K562 (cell line): ENCODE data around the gene HDAC1. TPM values are rescaled to one million over a fixed set of nuclear protein-coding genes. Genes with fewer than 3 reads are reported as not detected.

Experiments
- ATAC-seq: fragments of 200-7000 bp; cut with Tn5 transposase; 3 replicates; pipeline ENCODE4 v1.9.1; 2020; ENCODE audit warnings: moderate library complexity
- BruUV-seq: library from RNA; stranded (reverse); fragments of 400-500 nt; replicated peaks from 2 replicates; lab custom pipeline; 2021; lab: Mats Ljungman, UMichigan
- CTCF ChIA-PET: fragments of 300-600 bp; formaldehyde crosslinking; extraction: SDS; loops from one replicate; lab custom pipeline; 2021; ENCODE audit warnings: low intra/inter-chr PET ratio; lab: Yijun Ruan, JAX
- POLR2A ChIA-PET: fragments of 300-600, 350-650 bp; sonication (Branson Sonifier 250); formaldehyde crosslinking; extraction: SDS; loops from one replicate; lab custom pipeline; 2021; ENCODE audit warnings: antibody characterized with exemption, inconsistent platforms; lab: Yijun Ruan, JAX
- DNase-seq, 4 experiments: peaks; one replicate each; pipeline versions ENCODE4 v3.0.0 to v3.0.0-alpha.2; 2011 to 2018; ENCODE audit warnings: low spot score in 3 of 4, mixed read lengths in 3 of 4; ENCODE audit errors: extremely low read depth in 1 of 4
- FAIRE-seq: peaks from 2 replicates; lab custom pipeline; 2011; peaks lifted over from hg19 to GRCh38; lab: Jason Lieb, UNC
- H2AFZ ChIP-seq: 2 replicates; pipeline ENCODE4 v1.6.0; 2011; ENCODE audit warnings: low read depth, low read length, control low read depth, inconsistent platforms
- H3K27ac ChIP-seq: fragments of 200-600 bp; 3 replicates; pipeline ENCODE4 v1.8.0; 2011; ENCODE audit warnings: low read depth, mild to moderate bottlenecking, control low read depth, inconsistent platforms, low read length, moderate library complexity, mixed read lengths; ENCODE audit errors: extremely low read depth
- H3K27me3 ChIP-seq, 2 experiments: fragments of 300-600 bp in 1 of 2; 2 replicates in 1 of 2; 3 replicates in 1 of 2; pipeline versions ENCODE4 v1.6.0 to v1.8.0; 2011; ENCODE audit warnings: inconsistent platforms in 2 of 2, low read length in 2 of 2, mild to moderate bottlenecking in 1 of 2, mixed read lengths in 1 of 2, moderate library complexity in 1 of 2; ENCODE audit not compliant: control insufficient read depth in 2 of 2, insufficient read depth in 2 of 2
- H3K36me3 ChIP-seq: fragments of 300-600 bp; 3 replicates; pipeline ENCODE4 v1.8.0; 2011; ENCODE audit warnings: mild to moderate bottlenecking, low read length, inconsistent platforms; ENCODE audit not compliant: control insufficient read depth, insufficient read depth
- H3K4me1 ChIP-seq, 2 experiments: fragments of 200-600 bp in 1 of 2; replicated peaks in 1 of 2; 2 replicates in 1 of 2; 3 replicates in 1 of 2; pipeline versions ENCODE4 v1.5.1 to v1.8.0; 2011; ENCODE audit warnings: inconsistent platforms in 2 of 2, low read length in 2 of 2, mild to moderate bottlenecking in 1 of 2, mixed read lengths in 1 of 2, moderate library complexity in 1 of 2; ENCODE audit not compliant: control insufficient read depth in 2 of 2, insufficient read depth in 2 of 2
- H3K4me2 ChIP-seq: 2 replicates; pipeline ENCODE4 v1.6.1; 2011; ENCODE audit warnings: low read length, control low read depth, inconsistent platforms, mixed read lengths; ENCODE audit not compliant: insufficient read depth
- H3K4me3 ChIP-seq: fragments of 200-600 bp; sonication (generic), shearing (Covaris generic); 2 replicates; pipeline ENCODE4 v1.5.1; 2016; ENCODE audit warnings: control low read depth, inconsistent platforms
- H3K79me2 ChIP-seq: fragments of 200-600 bp; 3 replicates; pipeline ENCODE4 v1.8.0; 2011; ENCODE audit warnings: low read length, inconsistent platforms; ENCODE audit not compliant: control insufficient read depth, insufficient read depth
- H3K9ac ChIP-seq, 2 experiments: 2 replicates each; pipeline versions ENCODE4 v1.6.0 to v1.6.1; 2011; ENCODE audit warnings: low read depth in 2 of 2, low read length in 2 of 2, control low read depth in 1 of 2, inconsistent platforms in 1 of 2, mild to moderate bottlenecking in 1 of 2, mixed read lengths in 1 of 2; ENCODE audit not compliant: insufficient read depth in 1 of 2
- H3K9me1 ChIP-seq: one replicate; pipeline ENCODE4 v1.6.0; 2011; ENCODE audit warnings: inconsistent platforms, mild to moderate bottlenecking, low read length, moderate library complexity; ENCODE audit not compliant: control insufficient read depth, insufficient read depth
- H3K9me3 ChIP-seq: replicated peaks from 2 replicates; pipeline ENCODE4 v1.5.1; 2011; ENCODE audit warnings: low read depth, low read length, inconsistent platforms; ENCODE audit not compliant: control insufficient read depth, insufficient read depth
- H4K20me1 ChIP-seq: replicated peaks from 2 replicates; pipeline ENCODE4 v1.6.1; 2011; ENCODE audit warnings: low read length, inconsistent platforms, mixed read lengths; ENCODE audit not compliant: control insufficient read depth, insufficient read depth
- ARID2 ChIP-seq: fragments of 450-650 bp; IDR thresholded peaks from 2 replicates; pipeline ENCODE4 v1.6.1; 2017; ENCODE audit warnings: antibody characterized with exemption, mild to moderate bottlenecking
- E2F3 ChIP-seq: fragments of 250-450 bp; sonication (Bioruptor Pico); IDR thresholded peaks from 2 replicates; pipeline ENCODE4 v1.4.0; 2020; ENCODE audit warnings: mild to moderate bottlenecking
- JUN ChIP-seq, 2 experiments: sonication (generic) in 1 of 2; formaldehyde crosslinking in 1 of 2; IDR thresholded peaks; 2 replicates each; pipeline versions ENCODE4 v1.6.1 to v1.8.0; 2012 to 2022; ENCODE audit warnings: borderline replicate concordance in 2 of 2, mild to moderate bottlenecking in 2 of 2, improper control_type of control experiment in 1 of 2, low read depth in 1 of 2, low read length in 1 of 2, missing genetic modification reagents in 1 of 2
- POLR2AphosphoS2 ChIP-seq: IDR thresholded peaks from 2 replicates; pipeline ENCODE4 v1.6.1; 2012; ENCODE audit warnings: low read length, improper control_type of control experiment
- SMARCB1 ChIP-seq: IDR thresholded peaks from 2 replicates; pipeline ENCODE4 v1.6.1; 2011; ENCODE audit warnings: improper control_type of control experiment, low read depth; ENCODE audit not compliant: insufficient read length
- SMARCE1 ChIP-seq: fragments of 450-650 bp; IDR thresholded peaks from 2 replicates; pipeline ENCODE4 v1.7.1; 2016; ENCODE audit warnings: mild to moderate bottlenecking
- WGBS: fragments of 100-300 bp; shearing (Covaris generic); methylation state at CpG from one replicate; pipeline ENCODE4 v1.1.6; 2016; ENCODE audit warnings: low coverage, mixed read lengths; ENCODE audit not compliant: insufficient coverage; ENCODE audit errors: missing lambda C conversion rate; 5-methylcytosine and 5-hydroxymethylcytosine counted together
- in situ Hi-C: fragments of 300-500 bp; cut with MboI; formaldehyde crosslinking; loops from 4 replicates; pipeline ENCODE4 v1.15.0; 2018; ENCODE audit warnings: inconsistent platforms, mixed read lengths
- intact Hi-C: fragments of 100-400 bp; cut with micrococcal nuclease; formaldehyde crosslinking; loops from 2 replicates; pipeline ENCODE4 v1.14.2; 2022
- polyA plus RNA-seq, 8 experiments: library from polyadenylated mRNA; depleted of rRNA in 4 of 8; stranded (reverse) in 5 of 8; unstranded in 3 of 8; fragments of >200 nt; fragmentation: Nextera tagmentation in 2 of 8; fragmentation: Illumina TruSeq in 1 of 8; extraction: Ambion mirVana in 2 of 8; extraction: Trizol in 1 of 8; gene quantifications; 2 replicates each; pipeline versions ENCODE4 v1.2.1 to v1.2.3, GENCODE V29; 2011 to 2014; ENCODE audit warnings: inconsistent platforms in 1 of 8, missing spikeins in 1 of 8
- total RNA-seq, 7 experiments: library from RNA; depleted of rRNA in 6 of 7; stranded (reverse); fragments of >200 nt in 6 of 7; fragmentation: Illumina TruSeq in 2 of 7; extraction: Trizol in 2 of 7; gene quantifications; 2 replicates each; pipeline versions ENCODE4 v1.2.1 to v1.2.3, GENCODE V29; 2011 to 2021; ENCODE audit warnings: low replicate concordance in 1 of 7
- TF ChIP-seq, protein P1 (sequence below): fragments of 250-450 bp; sonication (Bioruptor Pico); IDR thresholded peaks from 2 replicates; pipeline ENCODE4 v1.4.0; 2020; ENCODE audit warnings: mild to moderate bottlenecking, moderate library complexity

The HDAC1 gene
- total and polyA plus RNA-seq, 9 of the 15 experiments (the other 6 are each of a cell fraction or from before 2014, with no cell fraction given): 169 to 384 (median 193) TPM

DNA sequence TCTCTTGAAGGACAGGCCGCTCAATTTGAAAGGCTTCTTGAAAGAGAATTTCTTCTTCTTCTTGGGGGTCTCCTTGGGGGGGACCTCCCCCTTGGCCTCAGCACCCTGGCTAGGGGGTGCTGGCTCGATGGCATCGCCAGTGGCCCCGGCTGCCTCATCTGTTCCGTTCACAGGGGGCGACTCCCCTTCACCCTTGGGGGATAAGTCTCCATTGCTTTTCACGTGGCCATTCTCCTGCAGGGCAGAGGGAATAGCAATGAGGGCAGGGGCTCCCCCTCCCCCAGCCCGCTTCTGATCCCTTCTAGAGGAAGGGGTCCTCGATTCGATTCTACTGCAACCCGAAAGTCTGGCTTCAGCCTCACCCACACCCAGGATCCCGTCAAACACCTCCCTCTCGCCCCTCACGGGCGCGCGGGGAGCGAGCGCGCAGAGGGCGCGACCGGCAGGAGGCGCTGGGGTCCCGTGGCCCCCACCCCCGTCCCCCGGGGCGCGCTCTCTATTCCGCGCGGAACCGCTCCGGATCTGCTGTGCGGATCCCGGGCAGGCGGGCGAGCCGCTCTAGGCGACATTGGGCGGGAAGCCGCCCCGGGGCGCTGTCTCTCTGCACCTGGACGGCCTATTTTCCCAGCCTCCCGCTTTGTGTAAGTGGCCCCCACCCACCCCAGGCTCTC is 43.1 kb downstream of the HDAC1 start:
- H3K9ac ChIP-seq: peak overlapping the region; percentile 81 to 97
- H3K27me3 ChIP-seq: no peaks in the 10 kb centered on the region
- H3K27ac ChIP-seq: peak overlapping the region; percentile 88
- intact Hi-C loops: loop anchor here (1.0 to 5.0 kb wide), 2 partner anchors 57 to 79 kb away; partner anchors contain the start of gene BSDC1
- peaks cover 50% of the 10 kb centered on the region for H3K36me3 ChIP-seq
- H3K4me1 ChIP-seq: peaks cover 25 to 46% of the 10 kb centered on the region in 2 experiments
- DNase-seq (peak; percentile 83 to 89 (median 86)), FAIRE-seq (no peak), ATAC-seq (peak; percentile 76)
- TSS peak; percentile 61 for BruUV-seq
- under 1% methylated on average over 32 of the region's 46 CpGs for WGBS
- CTCF ChIA-PET: interaction anchor here (0.6 to 0.7 kb wide), 2 partner anchors 69 to 82 kb away, joined by 3 to 4 read pairs; no protein-coding TSS in a partner anchor
- H3K79me2 ChIP-seq: peaks cover 27% of the 10 kb centered on the region
- H3K4me2 ChIP-seq: peak overlapping the region; percentile 85
- in situ Hi-C loops: no loop called here
- POLR2A ChIA-PET: interaction anchor here (0.6 to 5.9 kb wide), 23 partner anchors 10 to 291 kb away, joined by 3 to 75 read pairs (median 6); partner anchors contain the start of genes BSDC1, IQCC and TMEM39B
- peak overlapping the region; percentile 89 for H3K4me3 ChIP-seq
- peaks cover 17% of the 10 kb centered on the region; the same call in 1 of the 2 replicates for H4K20me1 ChIP-seq
- no peaks in the 10 kb centered on the region for H3K9me3 ChIP-seq
- peak overlapping the region; percentile 12; the same call in 1 of the 2 replicates for H2AFZ ChIP-seq
- peaks cover 6% of the 10 kb centered on the region for H3K9me1 ChIP-seq
- TF ChIP-seq SMARCB1: no peak
- no peak; the same call in 1 of the 2 replicates for TF ChIP-seq JUN (IDR thresholded peaks at IDR 0.05; ENCODE audit: borderline replicate concordance, low read depth, low read length)
- no peak for TF ChIP-seq JUN (CRISPR knock-in tag; IDR thresholded peaks at IDR 0.05; ENCODE audit: borderline replicate concordance)
- TF ChIP-seq ARID2: no peak
- no peak for TF ChIP-seq POLR2AphosphoS2
- peak; percentile 85 for TF ChIP-seq E2F3 (CRISPR knock-in tag)
- TF ChIP-seq SMARCE1: no peak
- TF ChIP-seq, protein P1, sequence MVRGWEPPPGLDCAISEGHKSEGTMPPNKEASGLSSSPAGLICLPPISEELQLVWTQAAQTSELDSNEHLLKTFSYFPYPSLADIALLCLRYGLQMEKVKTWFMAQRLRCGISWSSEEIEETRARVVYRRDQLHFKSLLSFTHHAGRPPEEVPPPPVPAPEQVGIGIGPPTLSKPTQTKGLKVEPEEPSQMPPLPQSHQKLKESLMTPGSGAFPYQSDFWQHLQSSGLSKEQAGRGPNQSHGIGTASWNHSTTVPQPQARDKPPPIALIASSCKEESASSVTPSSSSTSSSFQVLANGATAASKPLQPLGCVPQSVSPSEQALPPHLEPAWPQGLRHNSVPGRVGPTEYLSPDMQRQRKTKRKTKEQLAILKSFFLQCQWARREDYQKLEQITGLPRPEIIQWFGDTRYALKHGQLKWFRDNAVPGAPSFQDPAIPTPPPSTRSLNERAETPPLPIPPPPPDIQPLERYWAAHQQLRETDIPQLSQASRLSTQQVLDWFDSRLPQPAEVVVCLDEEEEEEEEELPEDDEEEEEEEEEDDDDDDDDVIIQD (CRISPR knock-in tag): no peak
